Neuronal stem cell (in vitro differentiated cells): ENCODE results near the gene NR2F1. TPM values are rescaled to one million over a fixed set of nuclear protein-coding genes. Genes with fewer than 3 reads are reported as not detected.
"Not testable (repeated sequence)": the region's sequence is repeated elsewhere in the genome, so short reads cannot be mapped to it uniquely, and the experiment has no call there.

ENCODE experiments used
- DNase-seq: peaks from one replicate; pipeline ENCODE4 v3.0.0-alpha.2; 2013; ENCODE audit warnings: low spot score
- H2AFZ ChIP-seq: one replicate; pipeline ENCODE4 v1.6.1; 2013; ENCODE audit warnings: mild to moderate bottlenecking, low read length, inconsistent platforms
- H2AK5ac ChIP-seq: 2 replicates; pipeline ENCODE4 v1.6.1; 2013; ENCODE audit warnings: low read depth, mild to moderate bottlenecking, inconsistent platforms, low read length, moderate library complexity, mixed read lengths
- H2BK120ac ChIP-seq: 2 replicates; pipeline ENCODE4 v1.6.1; 2013; ENCODE audit warnings: low read depth, mild to moderate bottlenecking, inconsistent platforms, low read length, moderate library complexity, mixed read lengths
- H2BK12ac ChIP-seq: one replicate; pipeline ENCODE4 v1.6.1; 2013; ENCODE audit warnings: low read length, inconsistent platforms
- H2BK15ac ChIP-seq: 2 replicates; pipeline ENCODE4 v1.6.1; 2013; ENCODE audit warnings: mild to moderate bottlenecking, low read length, inconsistent platforms, mixed read lengths
- H2BK5ac ChIP-seq: one replicate; pipeline ENCODE4 v1.6.1; 2013; ENCODE audit warnings: inconsistent platforms, mild to moderate bottlenecking, low read length, moderate library complexity
- H3K14ac ChIP-seq: one replicate; pipeline ENCODE4 v1.6.1; 2013; ENCODE audit warnings: low read length, inconsistent platforms
- H3K18ac ChIP-seq: 2 replicates; pipeline ENCODE4 v1.6.1; 2013; ENCODE audit warnings: low read length, inconsistent platforms
- H3K23ac ChIP-seq: 2 replicates; pipeline ENCODE4 v1.6.1; 2013; ENCODE audit warnings: low read depth, mild to moderate bottlenecking, mixed read lengths, low read length, inconsistent platforms; ENCODE audit not compliant: poor library complexity
- H3K27ac ChIP-seq: replicated peaks from 3 replicates; pipeline ENCODE4 v1.5.1; 2013; ENCODE audit warnings: low read length, inconsistent platforms
- H3K27me3 ChIP-seq, 3 experiments: 2 replicates each; pipeline ENCODE4 v1.6.1; 2013; ENCODE audit warnings: low read length in 3 of 3, mild to moderate bottlenecking in 2 of 3, inconsistent platforms in 1 of 3, low read depth in 1 of 3, mixed read lengths in 1 of 3, moderate library complexity in 1 of 3; ENCODE audit not compliant: control insufficient read depth in 3 of 3, insufficient read depth in 3 of 3
- H3K36me3 ChIP-seq, 2 donors: replicated peaks in 1 of 2; 2 replicates each; pipeline ENCODE4 v1.6.1; 2013; ENCODE audit warnings: low read length in 2 of 2; ENCODE audit not compliant: control insufficient read depth in 2 of 2, insufficient read depth in 2 of 2
- H3K4ac ChIP-seq: 2 replicates; pipeline ENCODE4 v1.6.1; 2013; ENCODE audit warnings: inconsistent platforms, mild to moderate bottlenecking, low read length, moderate library complexity
- H3K4me1 ChIP-seq, 2 donors: 1 replicate in 1 of 2; 2 replicates in 1 of 2; pipeline ENCODE4 v1.6.1; 2013; ENCODE audit warnings: low read length in 2 of 2, low read depth in 1 of 2; ENCODE audit not compliant: control insufficient read depth in 2 of 2, insufficient read depth in 1 of 2
- H3K4me2 ChIP-seq: one replicate; pipeline ENCODE4 v1.6.1; 2013; ENCODE audit warnings: mild to moderate bottlenecking, low read length, inconsistent platforms; ENCODE audit not compliant: insufficient read depth, poor library complexity, severe bottlenecking
- H3K4me3 ChIP-seq, 2 donors: 2 replicates each; pipeline ENCODE4 v1.5.1; 2013; ENCODE audit warnings: low read length in 2 of 2, mild to moderate bottlenecking in 2 of 2, inconsistent platforms in 1 of 2, moderate library complexity in 1 of 2
- H3K79me1 ChIP-seq: one replicate; pipeline ENCODE4 v1.6.1; 2013; ENCODE audit warnings: low read depth, mild to moderate bottlenecking, inconsistent platforms, low read length, moderate library complexity
- H3K9ac ChIP-seq: one replicate; pipeline ENCODE4 v1.6.1; 2013; ENCODE audit warnings: mild to moderate bottlenecking, low read depth, low read length, inconsistent platforms; ENCODE audit not compliant: poor library complexity
- H3K9me3 ChIP-seq, 2 donors: replicated peaks in 1 of 2; 2 replicates each; pipeline versions ENCODE3 to v1.6.1; 2013; ENCODE audit warnings: low read length in 2 of 2, mild to moderate bottlenecking in 2 of 2, inconsistent platforms in 1 of 2, low read depth in 1 of 2, mixed read lengths in 1 of 2, moderate library complexity in 1 of 2; ENCODE audit not compliant: control insufficient read depth in 2 of 2, insufficient read depth in 1 of 2
- H4K8ac ChIP-seq: one replicate; pipeline ENCODE4 v1.6.1; 2013; ENCODE audit warnings: low read depth, mild to moderate bottlenecking, inconsistent platforms, low read length, moderate library complexity
- H4K91ac ChIP-seq: one replicate; pipeline ENCODE4 v1.6.1; 2013; ENCODE audit warnings: low read length, low read depth, mild to moderate bottlenecking, inconsistent platforms; ENCODE audit not compliant: poor library complexity
- WGBS, 2 donors: extraction: QIAGEN DNeasy Blood & Tissue Kit; methylation state at CpG; one replicate each; pipeline ENCODE4 v1.1.7; 2013; ENCODE audit warnings: missing lambda C conversion rate in 2 of 2, mixed read lengths in 1 of 2; ENCODE audit not compliant: insufficient read length in 2 of 2, insufficient replicate concordance in 1 of 2; ENCODE audit errors: extremely low coverage in 2 of 2; 5-methylcytosine and 5-hydroxymethylcytosine counted together
- polyA plus RNA-seq, 2 experiments: library from polyadenylated mRNA; stranded (reverse); fragments of 200-250 nt; gene quantifications; one replicate each; pipeline ENCODE4 v1.2.3, GENCODE V29; 2013

Gene NR2F1
- 63.6 TPM for polyA plus RNA-seq (2013, experiment 1 of 2)
- polyA plus RNA-seq (2013, experiment 2 of 2) = 66.2 TPM

DNA sequence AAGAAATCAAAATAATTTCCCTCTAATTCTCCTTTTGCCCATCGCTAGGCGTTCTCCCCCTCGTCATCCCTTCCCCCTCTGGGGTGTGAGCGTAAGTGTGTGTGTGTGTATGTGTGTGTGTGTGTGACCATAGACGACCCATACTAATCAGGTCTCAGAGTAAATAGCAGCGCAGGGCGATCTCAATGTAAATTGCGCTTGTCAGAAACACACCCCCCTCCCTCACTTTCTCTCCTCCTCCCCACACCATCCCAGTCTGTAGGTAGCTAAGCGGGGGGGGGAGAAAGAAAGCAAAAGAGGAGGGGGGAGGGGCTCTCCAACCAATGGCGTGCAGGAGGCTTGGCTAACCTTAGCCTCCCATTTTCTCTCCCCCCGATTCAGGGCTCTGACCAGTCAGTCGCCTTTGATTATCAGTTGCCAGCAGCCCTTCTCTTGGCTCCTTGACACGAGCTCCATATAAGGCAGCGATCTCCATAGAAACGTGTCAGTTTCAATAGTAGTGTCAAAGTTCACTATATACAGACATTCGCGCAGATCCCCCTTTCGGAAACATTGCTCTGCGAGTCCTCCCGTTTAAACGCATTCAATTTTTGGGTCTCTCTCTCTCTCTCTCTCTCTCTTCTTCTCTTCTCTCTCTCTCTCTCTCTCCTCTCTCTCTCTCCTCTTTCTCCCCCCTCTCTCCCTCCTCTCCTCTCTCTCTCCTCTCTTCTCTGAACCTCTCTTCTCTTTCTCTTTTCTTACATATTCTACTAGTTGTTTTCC is at the start of gene NR2F1:
Gene NR2F1 (plus strand): TSS at position 546 of the 762 bp plus-strand sequence. CDS start 1,802 bp downstream, outside the sequence.
- peaks cover 14 to 17% of the 10 kb centered on the region in 2 donors for H3K4me1 ChIP-seq
- H3K79me1 ChIP-seq = peaks cover 10% of the 10 kb centered on the region
- peak; percentile 99 for DNase-seq
- no peaks in the 10 kb centered on the region for H3K9me3 ChIP-seq
- no peak within 1 kb of the TSS for H2AFZ ChIP-seq
- H2BK12ac ChIP-seq = peak within 1 kb of the TSS; percentile 73
- H2BK15ac ChIP-seq = peak within 1 kb of the TSS; percentile 81
- H3K23ac ChIP-seq = peak within 1 kb of the TSS; percentile 85
- H3K27ac ChIP-seq = peak within 1 kb of the TSS; percentile 91
- H3K4ac ChIP-seq = peak within 1 kb of the TSS; percentile 93
- H3K27me3 ChIP-seq = peaks cover 0 to 4% (median under 1%) of the 10 kb centered on the region in 3 experiments
- H3K4me3 ChIP-seq = peak within 1 kb of the TSS; percentile 97 to 98
- peak within 1 kb of the TSS; percentile 38 for H3K14ac ChIP-seq
- peak within 1 kb of the TSS; percentile 34 for H3K4me2 ChIP-seq
- peak within 1 kb of the TSS; percentile 96 for H2BK5ac ChIP-seq
- H3K18ac ChIP-seq = peak within 1 kb of the TSS; percentile 99
- H3K36me3 ChIP-seq = peaks cover 1 to 28% of the 10 kb centered on the region in 2 donors
- peak within 1 kb of the TSS; percentile 96 for H2AK5ac ChIP-seq
- H4K8ac ChIP-seq = peak within 1 kb of the TSS; percentile 43
- peak within 1 kb of the TSS; percentile 99 for H3K9ac ChIP-seq
- WGBS, 2 donors = no CpG with 5 or more reads among the region's 21 CpGs
- H2BK120ac ChIP-seq = peak within 1 kb of the TSS; percentile 87
- no peak within 1 kb of the TSS for H4K91ac ChIP-seq

DNA sequence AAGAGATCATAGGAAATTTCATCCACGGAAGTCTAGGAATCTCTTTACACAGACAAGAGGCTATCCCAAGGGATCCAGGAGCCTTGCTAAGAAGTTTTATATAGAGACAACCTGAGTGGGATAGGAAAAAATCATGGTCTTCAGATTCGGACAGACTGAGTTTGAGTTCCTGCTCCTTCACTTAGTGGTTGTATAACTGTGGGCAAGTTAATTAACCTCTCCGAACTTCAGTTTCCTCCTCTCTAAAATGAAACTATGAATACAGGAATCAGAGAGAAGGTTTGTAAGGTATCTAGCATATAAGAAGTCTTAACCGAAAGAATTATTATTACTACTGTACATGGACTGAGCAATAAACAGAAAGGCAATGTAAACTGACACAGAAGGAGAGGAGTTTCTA is 37.1 kb upstream of the NR2F1 start:
- Histone ChIP-seq H3K4me2 (no peak overlapping the region), H3K23ac (no peak overlapping the region), H3K9ac (no peak overlapping the region), H3K27ac (no peak overlapping the region), H2BK15ac (no peak overlapping the region), H3K14ac (no peak overlapping the region), H2BK120ac (no peak overlapping the region), H3K18ac (no peak overlapping the region), H3K4ac (no peak overlapping the region), H3K27me3 (no peaks in the 10 kb centered on the region), H3K4me1 (no peaks in the 10 kb centered on the region), H3K4me3 (no peak overlapping the region), H2AFZ (no peak overlapping the region), H3K9me3 (peaks cover 0 to 20% of the 10 kb centered on the region in 2 donors), H4K91ac (no peak overlapping the region), H4K8ac (no peak overlapping the region), H2AK5ac (no peak overlapping the region), H3K36me3 (peaks cover 0 to 96% of the 10 kb centered on the region in 2 donors), H2BK12ac (no peak overlapping the region), H3K79me1 (no peaks in the 10 kb centered on the region), H2BK5ac (no peak overlapping the region)
- no peak for DNase-seq
- WGBS, 2 donors = no CpG with 5 or more reads among the region's 4 CpGs

DNA sequence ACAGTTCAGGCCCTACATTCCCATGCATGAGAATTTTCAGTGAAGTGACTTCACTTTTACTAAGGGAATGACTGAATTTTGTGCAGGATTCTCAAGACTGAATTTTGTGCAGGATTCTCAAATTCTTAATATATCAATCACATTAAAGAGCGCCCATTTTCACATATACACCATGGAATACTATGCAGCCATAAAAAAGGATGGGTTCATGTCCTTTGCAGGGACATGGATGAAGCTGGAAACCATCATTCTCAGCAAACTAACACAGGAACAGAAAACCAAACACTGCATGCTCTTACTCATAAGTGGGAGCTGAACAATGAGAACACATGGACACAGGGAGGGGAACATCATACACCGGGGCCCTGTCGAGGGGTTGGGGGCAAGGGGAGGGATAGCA is 33.4 kb upstream of the NR2F1 start:
- H3K27ac ChIP-seq, H2BK5ac ChIP-seq, H3K9me3 ChIP-seq, H2BK15ac ChIP-seq, H3K23ac ChIP-seq, H3K4me1 ChIP-seq, H3K14ac ChIP-seq, H3K4ac ChIP-seq, H3K9ac ChIP-seq, H3K27me3 ChIP-seq, H3K4me3 ChIP-seq, H2BK120ac ChIP-seq, H2AK5ac ChIP-seq, H4K91ac ChIP-seq, H3K79me1 ChIP-seq, H4K8ac ChIP-seq, H2AFZ ChIP-seq, H2BK12ac ChIP-seq, DNase-seq, H3K18ac ChIP-seq, H3K4me2 ChIP-seq: not testable (repeated sequence)
- peaks cover 0 to 95% of the 10 kb centered on the region in 2 donors for H3K36me3 ChIP-seq
- WGBS, 2 donors = no CpG with 5 or more reads among the region's 3 CpGs

DNA sequence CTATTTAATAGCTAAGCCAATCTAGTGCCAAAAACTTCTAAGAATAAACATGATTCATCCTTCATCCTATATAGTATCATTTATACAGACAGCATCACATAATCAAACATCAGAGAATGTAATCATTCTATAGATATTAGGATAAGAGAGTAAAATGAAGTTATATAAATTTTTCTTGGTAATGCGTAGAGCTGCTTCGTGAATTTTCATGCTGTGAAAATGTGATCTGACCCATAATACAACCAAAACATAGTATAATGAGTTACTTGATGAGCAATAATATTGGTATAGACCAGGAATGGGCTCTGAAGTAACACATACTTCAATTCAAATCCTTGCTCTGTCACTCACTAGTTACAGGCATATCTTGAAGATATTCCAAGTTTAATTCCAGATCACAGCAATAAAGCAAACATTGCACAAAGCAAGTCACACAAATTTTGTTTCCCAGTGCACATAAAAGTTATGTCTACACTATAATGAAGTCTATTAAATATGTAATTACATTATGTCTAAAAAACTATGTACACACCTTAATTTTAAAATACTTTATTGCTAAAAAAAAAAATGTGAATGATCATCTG is 25.9 kb upstream of the NR2F1 start:
- H2BK12ac ChIP-seq = no peak overlapping the region
- H3K4me1 ChIP-seq = no peaks in the 10 kb centered on the region
- H3K18ac ChIP-seq = no peak overlapping the region
- no peak overlapping the region for H4K8ac ChIP-seq
- H2BK15ac ChIP-seq = no peak overlapping the region
- H3K4me3 ChIP-seq = no peak overlapping the region
- peaks cover 0 to 89% of the 10 kb centered on the region in 2 donors for H3K36me3 ChIP-seq
- H3K27ac ChIP-seq = no peak overlapping the region
- no peaks in the 10 kb centered on the region for H3K79me1 ChIP-seq
- H3K23ac ChIP-seq = no peak overlapping the region
- DNase-seq = no peak
- no peak overlapping the region for H2BK5ac ChIP-seq
- no peak overlapping the region for H2AK5ac ChIP-seq
- H2AFZ ChIP-seq = no peak overlapping the region
- H3K27me3 ChIP-seq = no peaks in the 10 kb centered on the region
- H3K4me2 ChIP-seq = no peak overlapping the region
- H3K14ac ChIP-seq = no peak overlapping the region
- H3K9ac ChIP-seq = no peak overlapping the region
- no peak overlapping the region for H3K4ac ChIP-seq
- no CpG with 5 or more reads among the region's 2 CpGs for WGBS, 2 donors
- no peak overlapping the region for H2BK120ac ChIP-seq
- no peak overlapping the region for H4K91ac ChIP-seq
- peaks cover 0 to 18% of the 10 kb centered on the region in 2 donors for H3K9me3 ChIP-seq
